CD4-positive, alpha-beta T cell treated with Interleukin-17A for 4 hours (primary cell): ENCODE data around the gene OSBPL8.

ENCODE experiments used
- DNase-seq: peaks from one replicate; pipeline ENCODE4 v3.0.0-alpha.2; 2020; ENCODE audit warnings: mixed read lengths

OSBPL8 gene

GRCh38 chr12:76555231-76555767, 4.3 kb downstream of the OSBPL8 start:
- no peak for DNase-seq

- no peak for DNase-seq
Observed at GRCh38 chr12:76554405-76555230, 5.0 kb downstream of the OSBPL8 start.

- no peak for DNase-seq
Observed at GRCh38 chr12:76552343-76552938, 7.1 kb downstream of the OSBPL8 start.

- no peak for DNase-seq
Observed at GRCh38 chr12:76551482-76551888, 8.1 kb downstream of the OSBPL8 start.

- DNase-seq: no peak
Observed at GRCh38 chr12:76549131-76549530, 10.4 kb downstream of the OSBPL8 start.

GRCh38 chr12:76548222-76548837, 11.2 kb downstream of the OSBPL8 start:
- no peak for DNase-seq

GRCh38 chr12:76547526-76547925, 12.0 kb downstream of the OSBPL8 start:
- DNase-seq: no peak

- DNase-seq: no peak
Observed at GRCh38 chr12:76546889-76547288, 12.7 kb downstream of the OSBPL8 start.

GRCh38 chr12:76545486-76545885, 14.1 kb downstream of the OSBPL8 start:
- DNase-seq: no peak

- no peak for DNase-seq
Observed at GRCh38 chr12:76544601-76545261, 14.8 kb downstream of the OSBPL8 start.

GRCh38 chr12:76543813-76544347, 15.7 kb downstream of the OSBPL8 start:
- no peak for DNase-seq

- DNase-seq: no peak
Observed at GRCh38 chr12:76542908-76543307, 16.7 kb downstream of the OSBPL8 start.

- no peak for DNase-seq
Observed at GRCh38 chr12:76539727-76540126, 19.8 kb downstream of the OSBPL8 start.

GRCh38 chr12:76537923-76538322, 21.6 kb downstream of the OSBPL8 start:
- no peak for DNase-seq

GRCh38 chr12:76536546-76536945, 23.0 kb downstream of the OSBPL8 start:
- DNase-seq: no peak

- DNase-seq: no peak
Observed at GRCh38 chr12:76535170-76535569, 24.4 kb downstream of the OSBPL8 start.

GRCh38 chr12:76533331-76533730, 26.2 kb downstream of the OSBPL8 start:
- DNase-seq: no peak

- no peak for DNase-seq
Observed at GRCh38 chr12:76532520-76532919, 27.1 kb downstream of the OSBPL8 start.

GRCh38 chr12:76531056-76531455, 28.5 kb downstream of the OSBPL8 start:
- DNase-seq: no peak

- DNase-seq: no peak
Observed at GRCh38 chr12:76530516-76530915, 29.1 kb downstream of the OSBPL8 start.

- DNase-seq: no peak
Observed at GRCh38 chr12:76529226-76529918, 30.2 kb downstream of the OSBPL8 start.

GRCh38 chr12:76523408-76523807, 36.2 kb downstream of the OSBPL8 start:
- no peak for DNase-seq
